Measurements from ENCODE around the gene FAM151B. TPM values are rescaled to one million over a fixed set of nuclear protein-coding genes. Genes with fewer than 3 reads are reported as not detected.

Gene FAM151B
- total and polyA plus RNA-seq, 2 donors (not counting 1 experiment from before 2014, with no cell fraction given): 1.1 TPM; not detected in 1

DNA sequence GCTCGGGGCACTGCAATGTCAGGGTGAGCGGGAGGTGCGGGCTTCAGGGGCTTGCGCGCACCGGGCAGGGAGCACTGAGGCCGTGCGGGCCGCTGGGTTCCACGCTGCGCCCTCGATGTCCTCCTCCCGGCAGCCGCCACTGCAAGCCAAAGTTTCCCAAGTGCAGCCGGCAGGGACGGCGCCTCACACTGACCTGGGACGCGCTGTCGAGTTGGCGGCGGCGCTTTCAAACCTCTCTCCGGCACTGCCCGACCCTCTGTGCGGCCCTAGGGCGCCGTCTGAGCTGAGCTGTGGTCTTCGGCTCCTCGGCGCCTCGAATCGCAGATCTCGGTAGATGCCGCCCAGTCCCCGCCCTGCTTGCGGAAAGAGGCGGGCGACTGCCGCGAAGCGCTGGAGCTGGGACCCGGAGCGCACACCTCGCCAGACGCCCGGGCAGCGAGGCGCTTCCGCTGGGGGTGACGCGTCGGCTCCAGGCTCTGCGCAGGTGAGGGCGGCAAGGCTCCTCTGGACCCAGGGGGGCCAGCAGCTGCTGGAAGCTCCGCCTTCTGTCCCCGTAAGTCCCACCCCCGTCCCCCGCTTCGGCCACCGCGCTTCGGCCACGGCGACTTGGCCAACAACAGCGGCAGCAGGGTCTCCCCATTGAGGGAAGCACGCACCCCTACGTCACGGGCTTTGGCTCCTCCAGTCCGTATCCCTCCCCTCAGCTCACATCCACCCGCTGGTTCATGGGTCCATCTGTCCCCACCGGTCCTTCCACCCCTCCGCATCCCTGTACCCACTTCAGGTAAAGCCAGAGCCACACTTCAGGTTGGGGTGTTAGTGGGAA lies 82.3 kb downstream of the FAM151B start, which contains the start of gene ANKRD34B:
Gene ANKRD34B, minus strand, starts transcription at position 320 of the 826 bp plus-strand sequence. CDS start 10,261 bp downstream, outside the sequence.
- CTCF ChIA-PET: no interaction called here
- Mint-ChIP-seq H3K4me1 (peaks cover 9% of the 10 kb centered on the region), H3K27me3 (peaks cover 67% of the 10 kb centered on the region), H3K27ac (no peak within 1 kb of the TSS), H3K4me3 (peak within 1 kb of the TSS; percentile 74), H3K9me3 (ENCODE audit: insufficient read depth) (no peaks in the 10 kb centered on the region)
- Histone ChIP-seq H3K4me3 (ENCODE audit: control extremely low read depth in 1 of 5, extremely low read depth in 1 of 5, insufficient read depth in 1 of 5, low read depth in 2 of 5, low read length in 4 of 5) (no peak within 1 kb of the TSS), H3K9me3 (ENCODE audit: control extremely low read depth in 1 of 3, control insufficient read depth in 2 of 3, insufficient read depth in 1 of 3, low read length in 2 of 3) (peaks cover 0 to 1% (median 0%) of the 10 kb centered on the region in 3 donors), H3K4me2 (replicated peaks; ENCODE audit: low read depth, low read length, poor library complexity, severe bottlenecking) (peak within 1 kb of the TSS; percentile 59), H3K36me3 (replicated peaks in 1 of 2; ENCODE audit: control extremely low read depth in 1 of 2, control insufficient read depth in 1 of 2, extremely low read depth in 1 of 2, insufficient read depth in 2 of 2, low read length in 1 of 2) (no peaks in the 10 kb centered on the region), H2AFZ (ENCODE audit: insufficient read depth, low read depth, low read length, poor library complexity, severe bottlenecking) (peak within 1 kb of the TSS; percentile 42), H4K20me1 (ENCODE audit: control insufficient read depth, insufficient read depth, low read length, poor library complexity, severe bottlenecking) (no peaks in the 10 kb centered on the region), H3K9ac (ENCODE audit: low read length) (no peak within 1 kb of the TSS), H3K27me3 (replicated peaks in 1 of 4; ENCODE audit: control extremely low read depth in 1 of 4, control insufficient read depth in 3 of 4, insufficient read depth in 4 of 4, low read length in 3 of 4) (peaks cover 0 to 53% (median 23%) of the 10 kb centered on the region in 4 experiments), H3K4me1 (ENCODE audit: control insufficient read depth in 2 of 2, insufficient read depth in 2 of 2, low read length in 2 of 2) (peaks cover 12 to 13% of the 10 kb centered on the region in 2 donors), H3K79me2 (ENCODE audit: control insufficient read depth, insufficient read depth, low read length) (no peaks in the 10 kb centered on the region), H3K27ac (ENCODE audit: low read length in 2 of 2) (no peak within 1 kb of the TSS)
- intact Hi-C loops (cut with micrococcal nuclease): no loop called here
- TF ChIP-seq, protein P1, sequence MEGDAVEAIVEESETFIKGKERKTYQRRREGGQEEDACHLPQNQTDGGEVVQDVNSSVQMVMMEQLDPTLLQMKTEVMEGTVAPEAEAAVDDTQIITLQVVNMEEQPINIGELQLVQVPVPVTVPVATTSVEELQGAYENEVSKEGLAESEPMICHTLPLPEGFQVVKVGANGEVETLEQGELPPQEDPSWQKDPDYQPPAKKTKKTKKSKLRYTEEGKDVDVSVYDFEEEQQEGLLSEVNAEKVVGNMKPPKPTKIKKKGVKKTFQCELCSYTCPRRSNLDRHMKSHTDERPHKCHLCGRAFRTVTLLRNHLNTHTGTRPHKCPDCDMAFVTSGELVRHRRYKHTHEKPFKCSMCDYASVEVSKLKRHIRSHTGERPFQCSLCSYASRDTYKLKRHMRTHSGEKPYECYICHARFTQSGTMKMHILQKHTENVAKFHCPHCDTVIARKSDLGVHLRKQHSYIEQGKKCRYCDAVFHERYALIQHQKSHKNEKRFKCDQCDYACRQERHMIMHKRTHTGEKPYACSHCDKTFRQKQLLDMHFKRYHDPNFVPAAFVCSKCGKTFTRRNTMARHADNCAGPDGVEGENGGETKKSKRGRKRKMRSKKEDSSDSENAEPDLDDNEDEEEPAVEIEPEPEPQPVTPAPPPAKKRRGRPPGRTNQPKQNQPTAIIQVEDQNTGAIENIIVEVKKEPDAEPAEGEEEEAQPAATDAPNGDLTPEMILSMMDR (IDR thresholded peaks at IDR 0.05): no peak
- DNase-seq: peak; percentile 6
- no peak for ATAC-seq (ENCODE audit: low read depth)
- WGBS (ENCODE audit: insufficient coverage): 4% methylated on average over 69 of the region's 73 CpGs
- POLR2A ChIA-PET: no interaction called here

DNA sequence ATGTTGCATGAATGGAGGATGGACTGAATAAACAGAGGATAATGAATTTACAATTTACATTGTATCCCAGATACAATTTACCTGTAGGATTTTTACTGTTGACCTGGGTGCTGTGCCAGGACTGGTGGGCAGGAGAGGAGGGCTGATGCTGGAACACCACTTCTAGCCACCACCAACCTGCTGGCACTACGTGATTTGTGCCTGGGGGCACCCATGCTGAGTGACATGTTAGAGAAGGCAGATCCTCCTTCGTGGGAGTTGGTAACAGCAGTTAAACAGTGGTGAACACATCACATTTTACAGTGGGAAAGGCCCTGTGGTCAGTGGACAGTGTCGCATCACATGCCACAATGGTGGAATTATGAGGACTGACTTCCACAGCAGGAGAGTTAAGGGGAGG lies 85.2 kb downstream of the FAM151B start:
- no peaks in the 10 kb centered on the region for H3K9me3 Mint-ChIP-seq (ENCODE audit: insufficient read depth)
- no peak for DNase-seq
- H3K4me1 ChIP-seq (ENCODE audit: control insufficient read depth in 2 of 2, insufficient read depth in 2 of 2, low read length in 2 of 2): peaks cover 12 to 13% of the 10 kb centered on the region in 2 donors
- H3K27ac Mint-ChIP-seq: no peak overlapping the region
- H3K27ac ChIP-seq (ENCODE audit: low read length in 2 of 2): no peak overlapping the region
- H3K4me1 Mint-ChIP-seq: peaks cover 9% of the 10 kb centered on the region
- TF ChIP-seq, protein P1 (IDR thresholded peaks at IDR 0.05): no peak
- no peak for TF ChIP-seq EZH2 (IDR thresholded peaks at IDR 0.05; ENCODE audit: borderline replicate concordance, insufficient read depth, low read depth, low read length, poor library complexity, severe bottlenecking)
- H3K9ac ChIP-seq (ENCODE audit: low read length): no peak overlapping the region
- H3K9me3 ChIP-seq (ENCODE audit: control extremely low read depth in 1 of 3, control insufficient read depth in 2 of 3, insufficient read depth in 1 of 3, low read length in 2 of 3): peaks cover 0 to 1% (median 0%) of the 10 kb centered on the region in 3 donors
- H3K4me2 ChIP-seq (replicated peaks; ENCODE audit: low read depth, low read length, poor library complexity, severe bottlenecking): no peak overlapping the region
- H3K4me3 ChIP-seq (ENCODE audit: control extremely low read depth in 1 of 5, extremely low read depth in 1 of 5, insufficient read depth in 1 of 5, low read depth in 2 of 5, low read length in 4 of 5): no peak overlapping the region
- no peaks in the 10 kb centered on the region for H3K36me3 ChIP-seq (replicated peaks in 1 of 2; ENCODE audit: control extremely low read depth in 1 of 2, control insufficient read depth in 1 of 2, extremely low read depth in 1 of 2, insufficient read depth in 2 of 2, low read length in 1 of 2)
- H4K20me1 ChIP-seq (ENCODE audit: control insufficient read depth, insufficient read depth, low read length, poor library complexity, severe bottlenecking): no peaks in the 10 kb centered on the region
- H3K4me3 Mint-ChIP-seq: no peak overlapping the region
- no peaks in the 10 kb centered on the region for H3K79me2 ChIP-seq (ENCODE audit: control insufficient read depth, insufficient read depth, low read length)
- H3K27me3 ChIP-seq (replicated peaks in 1 of 4; ENCODE audit: control extremely low read depth in 1 of 4, control insufficient read depth in 3 of 4, insufficient read depth in 4 of 4, low read length in 3 of 4): peaks cover 0 to 47% (median 20%) of the 10 kb centered on the region in 4 experiments
- no peak overlapping the region for H2AFZ ChIP-seq (ENCODE audit: insufficient read depth, low read depth, low read length, poor library complexity, severe bottlenecking)
- POLR2A ChIA-PET: no interaction called here
- H3K27me3 Mint-ChIP-seq: peaks cover 55% of the 10 kb centered on the region
- no peak for ATAC-seq (ENCODE audit: low read depth)
- intact Hi-C loops (cut with micrococcal nuclease): no loop called here
- 76% methylated on average over 3 of the region's 3 CpGs for WGBS (ENCODE audit: insufficient coverage)
- CTCF ChIA-PET: no interaction called here
